NCI-H82 treated with DMSO at 0.1 percent for 48 hours (cell line): ENCODE data around the gene EEF1AKMT1.
"Not testable (repeated sequence)": the region's sequence is repeated elsewhere in the genome, so short reads cannot be mapped to it uniquely, and the experiment has no call there.

Experiments used
- DNase-seq: peaks from one replicate; lab custom pipeline; 2025; ENCODE audit not compliant: unreplicated experiment; lab: John Stamatoyannopoulos, UW

Gene EEF1AKMT1

DNA sequence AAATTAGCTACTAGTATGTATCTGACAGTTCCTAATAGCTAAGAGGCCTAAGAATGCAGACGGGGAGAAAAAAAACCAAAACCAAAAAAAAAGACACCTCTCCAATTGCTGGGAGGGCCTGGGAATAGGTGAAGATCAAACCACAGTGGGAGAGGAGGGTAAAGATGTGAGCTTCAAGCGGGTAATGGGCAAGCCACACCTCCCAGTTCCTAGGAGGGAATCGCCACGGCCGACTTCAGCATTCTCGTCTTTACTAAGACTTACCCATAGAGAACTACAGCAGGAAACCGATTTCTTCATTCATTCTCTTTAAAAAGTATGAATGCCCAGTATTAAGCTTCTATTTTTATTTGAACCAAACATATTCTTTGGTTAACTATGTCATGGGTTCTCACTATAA is 5.6 kb upstream of the EEF1AKMT1 start:
- DNase-seq: no peak

GRCh38 chr13:20778311-20778710 is 4.5 kb upstream of the EEF1AKMT1 start:
- no peak for DNase-seq

DNA sequence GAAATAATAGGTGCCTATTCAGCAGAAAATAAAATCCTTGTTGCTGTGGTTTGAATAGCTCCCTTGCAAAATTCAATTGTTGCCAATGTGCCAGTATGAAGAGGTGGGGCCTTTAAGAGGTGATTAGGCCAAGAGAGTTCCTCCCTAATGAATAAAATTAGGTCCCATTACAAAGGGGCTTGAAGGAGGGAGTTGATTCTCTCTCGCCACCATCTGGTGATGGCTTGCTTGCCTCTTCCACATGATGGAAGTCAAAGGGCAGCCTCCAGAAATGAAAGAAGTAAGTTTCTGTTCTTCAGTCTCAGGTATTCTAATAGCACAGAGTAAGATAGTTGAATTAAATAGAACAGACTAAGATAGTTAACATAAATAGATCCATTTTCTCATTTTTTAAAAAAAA is 3.0 kb upstream of the EEF1AKMT1 start:
- no peak for DNase-seq

DNA sequence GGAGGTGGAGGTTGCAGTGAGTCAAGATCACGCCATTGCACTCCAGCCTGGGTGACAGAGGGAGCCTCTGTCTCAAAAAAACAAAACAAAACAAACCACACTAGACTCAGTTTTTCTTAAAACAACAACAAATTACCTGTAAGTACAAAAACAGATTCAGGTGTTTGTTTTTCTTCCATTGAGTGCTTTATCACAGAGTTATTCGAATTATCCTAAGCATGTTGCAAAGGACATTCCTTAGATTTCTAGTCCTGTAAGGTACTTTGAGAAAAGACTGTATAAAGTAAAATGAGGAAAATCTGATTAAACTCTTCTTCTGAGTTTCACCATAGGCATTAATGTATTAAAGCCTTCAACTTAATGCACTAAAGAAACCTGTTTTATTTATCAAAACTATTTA is 2.2 kb upstream of the EEF1AKMT1 start:
- DNase-seq: no peak

GRCh38 chr13:20774746-20775145 is 985 bp upstream of the EEF1AKMT1 start:
- DNase-seq: no peak

GRCh38 chr13:20772401-20773131 is 1.2 kb downstream of the EEF1AKMT1 start:
- DNase-seq: peak; percentile 19

DNA sequence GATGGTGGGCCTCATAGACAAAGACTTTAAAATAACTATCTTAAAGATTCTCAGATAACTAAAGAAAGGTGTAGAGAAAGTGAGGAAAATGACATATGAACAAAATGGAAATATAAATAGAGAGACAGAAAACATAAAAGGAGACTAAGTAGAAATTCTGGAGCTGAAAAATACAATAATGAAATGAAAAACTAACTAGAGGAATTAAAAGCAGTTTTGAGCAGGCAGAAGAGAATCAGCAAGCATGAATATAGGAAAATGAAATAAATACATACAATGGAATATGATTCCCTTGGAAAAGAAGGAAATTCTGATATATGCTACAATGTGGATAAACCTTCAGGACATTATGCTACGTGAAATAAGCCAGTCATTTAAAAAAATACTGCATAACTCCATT is 3.9 kb downstream of the EEF1AKMT1 start:
- DNase-seq: no peak

- DNase-seq: no peak
Measured at GRCh38 chr13:20769091-20769490, 4.7 kb downstream of the EEF1AKMT1 start.

DNA sequence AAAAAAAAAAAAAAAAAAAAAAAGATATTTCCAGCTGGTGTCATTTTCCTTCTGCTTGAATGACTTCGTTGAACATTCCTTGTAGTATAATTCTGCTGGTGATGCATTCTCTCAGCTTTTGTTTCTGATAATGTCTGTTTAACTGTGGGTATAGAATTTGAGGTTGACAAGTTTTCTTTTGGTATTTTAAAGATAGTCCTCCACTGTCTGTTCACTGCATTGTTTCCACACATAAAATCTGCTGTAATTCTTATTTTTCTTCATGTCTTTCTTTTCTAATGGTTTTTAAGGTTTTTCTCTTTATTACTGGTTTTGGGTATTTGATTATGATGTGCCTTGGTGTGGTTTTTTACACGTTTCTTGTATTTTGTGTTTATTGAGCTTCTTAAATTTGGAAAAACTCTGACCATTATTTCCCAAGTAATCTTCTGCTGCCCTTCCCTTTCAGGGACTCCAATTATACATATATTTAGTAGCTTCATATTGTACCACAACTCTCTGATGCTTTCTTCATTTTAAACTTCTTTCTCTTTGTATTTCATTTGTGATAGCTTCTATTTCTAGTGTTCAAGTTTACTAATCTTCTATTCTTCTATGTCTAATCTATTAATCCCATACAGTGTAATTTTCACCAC is 6.3 kb downstream of the EEF1AKMT1 start:
- no peak for DNase-seq

GRCh38 chr13:20760872-20761271 is 12.9 kb downstream of the EEF1AKMT1 start:
- DNase-seq: no peak

GRCh38 chr13:20754009-20754408 is 19.8 kb downstream of the EEF1AKMT1 start:
- no peak for DNase-seq

- DNase-seq: no peak
Measured at GRCh38 chr13:20749377-20749776, 24.4 kb downstream of the EEF1AKMT1 start.

GRCh38 chr13:20743830-20744404 is 29.8 kb downstream of the EEF1AKMT1 start:
- not testable (repeated sequence) for DNase-seq

- no peak for DNase-seq
Measured at GRCh38 chr13:20740021-20740420, 33.7 kb downstream of the EEF1AKMT1 start.

GRCh38 chr13:20738616-20739015 is 35.1 kb downstream of the EEF1AKMT1 start:
- peak; percentile 92 for DNase-seq

GRCh38 chr13:20729633-20730585 is 43.9 kb downstream of the EEF1AKMT1 start:
- DNase-seq: no peak

GRCh38 chr13:20728579-20729311 is 45.0 kb downstream of the EEF1AKMT1 start:
- DNase-seq: no peak

DNA sequence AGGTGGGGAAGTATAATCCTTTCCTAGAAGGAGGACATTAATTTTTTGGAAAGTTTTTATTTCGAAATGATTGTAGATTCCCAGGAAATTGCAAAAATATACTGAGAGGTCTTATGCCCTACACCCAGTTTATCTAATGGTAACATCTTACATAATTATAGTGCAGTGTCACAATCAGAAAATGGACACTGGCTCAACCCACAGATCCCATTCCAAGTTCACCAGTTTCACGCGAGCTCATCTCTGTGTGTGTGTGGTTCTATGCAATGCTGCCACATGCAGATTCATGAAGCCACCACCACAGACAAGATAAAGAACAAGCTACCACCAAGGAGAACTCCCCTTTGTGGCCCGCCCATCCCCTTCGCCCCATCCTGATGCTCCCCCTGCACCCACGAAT is 45.9 kb downstream of the EEF1AKMT1 start:
- DNase-seq: no peak

DNA sequence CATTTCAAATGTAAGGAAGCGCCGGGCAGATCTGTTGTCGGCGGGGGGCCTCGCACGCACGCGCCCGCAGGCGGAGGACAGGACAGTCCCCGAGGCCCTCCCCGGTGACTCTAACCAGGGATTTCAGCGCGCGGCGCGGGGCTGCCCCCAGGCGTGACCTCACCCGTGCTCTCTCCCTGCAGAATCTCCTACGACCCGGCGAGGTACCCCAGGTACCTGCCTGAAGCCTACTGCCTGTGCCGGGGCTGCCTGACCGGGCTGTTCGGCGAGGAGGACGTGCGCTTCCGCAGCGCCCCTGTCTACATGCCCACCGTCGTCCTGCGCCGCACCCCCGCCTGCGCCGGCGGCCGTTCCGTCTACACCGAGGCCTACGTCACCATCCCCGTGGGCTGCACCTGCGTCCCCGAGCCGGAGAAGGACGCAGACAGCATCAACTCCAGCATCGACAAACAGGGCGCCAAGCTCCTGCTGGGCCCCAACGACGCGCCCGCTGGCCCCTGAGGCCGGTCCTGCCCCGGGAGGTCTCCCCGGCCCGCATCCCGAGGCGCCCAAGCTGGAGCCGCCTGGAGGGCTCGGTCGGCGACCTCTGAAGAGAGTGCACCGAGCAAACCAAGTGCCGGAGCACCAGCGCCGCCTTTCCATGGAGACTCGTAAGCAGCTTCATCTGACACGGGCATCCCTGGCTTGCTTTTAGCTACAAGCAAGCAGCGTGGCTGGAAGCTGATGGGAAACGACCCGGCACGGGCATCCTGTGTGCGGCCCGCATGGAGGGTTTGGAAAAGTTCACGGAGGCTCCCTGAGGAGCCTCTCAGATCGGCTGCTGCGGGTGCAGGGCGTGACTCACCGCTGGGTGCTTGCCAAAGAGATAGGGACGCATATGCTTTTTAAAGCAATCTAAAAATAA is 52.1 kb downstream of the EEF1AKMT1 start:
- DNase-seq: no peak

DNA sequence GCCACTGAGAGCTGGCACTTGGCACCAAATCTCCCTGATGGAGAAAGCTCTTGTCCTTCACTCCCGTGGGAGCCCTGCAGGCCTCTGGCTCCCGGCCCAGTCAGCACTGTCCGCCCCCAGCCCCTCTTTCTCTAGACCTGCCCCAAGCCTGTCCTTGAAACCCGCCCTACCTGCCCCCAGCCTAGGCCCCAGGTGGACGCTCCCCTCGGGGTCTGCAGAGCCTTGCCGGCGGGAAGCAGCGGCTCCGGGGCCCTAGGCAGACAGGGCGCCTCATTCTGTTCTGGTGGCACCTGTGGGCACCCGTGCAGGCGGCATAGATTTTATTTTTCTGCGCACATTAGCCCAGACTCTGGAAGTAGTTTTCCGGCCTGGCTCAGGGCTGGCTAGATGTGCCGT is 52.7 kb downstream of the EEF1AKMT1 start:
- DNase-seq: no peak
